ENCODE data around the gene PARP6.

- TF ChIP-seq CTCF (optimal IDR thresholded peaks at IDR 0.05 in 1 of 3, IDR thresholded peaks at IDR 0.05 in 1 of 3, conservative IDR thresholded peaks at IDR 0.05 in 1 of 3; ENCODE audit: extremely low read depth in 1 of 3, insufficient read depth in 2 of 3, low read length in 3 of 3), result no peak
- no peak for TF ChIP-seq EZH2 (IDR thresholded peaks at IDR 0.05; ENCODE audit: low read length)
Observed at GRCh38 chr15:72280751-72281150, 8.4 kb upstream of the PARP6 start.

All from keratinocyte (primary cell).